ENCODE data around the gene VAMP5. TPM values are rescaled to one million over a fixed set of nuclear protein-coding genes. Genes with fewer than 3 reads are reported as not detected.

VAMP5 gene
- total and polyA plus RNA-seq, 2 of the 8 experiments (the other 6 are each of a cell fraction or from before 2014, with no cell fraction given), result 4.7 to 14.2 TPM

- Histone ChIP-seq H2AFZ (ENCODE audit: low read length) (no peak overlapping the region), H3K23ac (ENCODE audit: insufficient read length) (no peak overlapping the region), H2AK5ac (ENCODE audit: low read depth, low read length) (no peak overlapping the region), H3K56ac (replicated peaks; ENCODE audit: insufficient read length, low read depth, low read length) (no peak overlapping the region), H3K4ac (replicated peaks; ENCODE audit: insufficient read length, low read depth, low read length) (no peak overlapping the region), H3K36me3 (ENCODE audit: control insufficient read depth in 2 of 4, insufficient read depth in 4 of 4, low read length in 3 of 4) (peaks cover 6 to 19% (median 13%) of the 10 kb centered on the region in 4 experiments; a peak in 6 of 8 replicates), H3K23me2 (ENCODE audit: low read depth, low read length) (peaks cover 12% of the 10 kb centered on the region), H2BK120ac (replicated peaks; ENCODE audit: low read depth, low read length) (no peak overlapping the region), H3K79me1 (ENCODE audit: low read depth, low read length) (peaks cover 7% of the 10 kb centered on the region), H3K9me3 (ENCODE audit: insufficient read depth in 2 of 2, low read depth in 1 of 2, low read length in 1 of 2) (no peaks in the 10 kb centered on the region), H3K27me3 (replicated peaks in 1 of 4; ENCODE audit: control insufficient read depth in 3 of 4, extremely low read depth in 1 of 4, insufficient read depth in 3 of 4, low read length in 3 of 4) (no peaks in the 10 kb centered on the region), H2BK20ac (ENCODE audit: low read length) (no peak overlapping the region), H3K18ac (ENCODE audit: extremely low read depth, low read length) (no peak overlapping the region), H3K9ac (replicated peaks in 1 of 4; ENCODE audit: extremely low read depth in 1 of 4, low read depth in 3 of 4, low read length in 3 of 4) (no peak overlapping the region; a peak in 1 of 7 replicates), H3K79me2 (ENCODE audit: control insufficient read depth in 1 of 2, insufficient read depth in 2 of 2, low read length in 2 of 2) (peaks cover 0 to 7% of the 10 kb centered on the region in 2 experiments; a peak in 1 of 4 replicates), H3K4me3 (ENCODE audit: extremely low read depth in 1 of 4, insufficient read depth in 2 of 4, low read depth in 3 of 4, low read length in 4 of 4) (no peak overlapping the region), H2BK12ac (ENCODE audit: low read depth, low read length) (no peak overlapping the region), H3K27ac (ENCODE audit: low read depth, low read length) (no peak overlapping the region), H2BK15ac (ENCODE audit: low read length) (no peak overlapping the region), H4K91ac (replicated peaks; ENCODE audit: insufficient read length, low read length) (no peak overlapping the region), H4K20me1 (replicated peaks in 1 of 2; ENCODE audit: control insufficient read depth in 1 of 2, insufficient read depth in 2 of 2, low read length in 2 of 2) (peaks cover 0 to 12% of the 10 kb centered on the region in 2 experiments), H2BK5ac (ENCODE audit: low read depth, low read length) (no peak overlapping the region), H4K5ac (ENCODE audit: insufficient read length, low read depth, low read length) (no peak overlapping the region), H3K14ac (ENCODE audit: insufficient read length) (no peak overlapping the region), H3K4me1 (replicated peaks in 1 of 4; ENCODE audit: control insufficient read depth in 3 of 4, insufficient read depth in 4 of 4, low read length in 3 of 4) (peaks cover 0 to 5% (median 2%) of the 10 kb centered on the region in 4 experiments; a peak in 6 of 7 replicates), H4K8ac (ENCODE audit: extremely low read depth, insufficient read depth, low read length) (no peak overlapping the region; the same call in 1 of the 2 replicates), H3K4me2 (ENCODE audit: insufficient read depth in 1 of 2, low read depth in 2 of 2, low read length in 2 of 2) (peak overlapping the region in 1 of 2 experiments; percentile 89; a peak in 1 of 4 replicates)
- FAIRE-seq, result no peak
- CTCF ChIA-PET (ENCODE audit: partially characterized antibody), result interaction anchor here (0.6 to 1.9 kb wide), 8 partner anchors 9 to 329 kb away, joined by 3 to 6 read pairs (median 4); partner anchors contain the start of gene RNF181
- WGBS, 2 experiments (ENCODE audit: extremely low coverage in 1 of 2, insufficient coverage in 1 of 2, insufficient read length in 1 of 2, insufficient replicate concordance in 2 of 2, low coverage in 1 of 2, low lambda C conversion rate in 2 of 2, missing lambda C conversion rate in 1 of 2), result 82% methylated on average over 6 of the region's 6 CpGs; no CpG with 5 or more reads in 1 of the 2 experiments
- no peak for DNase-seq (ENCODE audit: low read depth in 1 of 2, low spot score in 2 of 2)
- POLR2A ChIA-PET (ENCODE audit: partially characterized antibody), result interaction anchor here (0.6 to 7.9 kb wide), 11 partner anchors 9 to 184 kb away, joined by 3 to 95 read pairs (median 8); partner anchors contain the start of genes C2orf68, MAT2A, RNF181 and USP39
- TF ChIP-seq CBX5 (IDR thresholded peaks at IDR 0.05; ENCODE audit: low read depth, low read length), result no peak
- TF ChIP-seq FOSL1 (IDR thresholded peaks at IDR 0.05; ENCODE audit: insufficient read depth, low read depth, low read length), result no peak
- TF ChIP-seq RFX5 (IDR thresholded peaks at IDR 0.05; ENCODE audit: borderline replicate concordance, low read depth, low read length), result no peak
- TF ChIP-seq HDAC2 (IDR thresholded peaks at IDR 0.05; ENCODE audit: borderline replicate concordance in 1 of 2, low read depth in 2 of 2, low read length in 2 of 2), result no peak
- TF ChIP-seq ASH2L (IDR thresholded peaks at IDR 0.05; ENCODE audit: low read length), result no peak
- 0 out of 3 replicates have a peak, but pooled peaks of 1 of the 2 experiments have one; percentile 24 for TF ChIP-seq POLR2A (IDR thresholded peaks at IDR 0.05; ENCODE audit: control extremely low read depth in 1 of 2, low read depth in 2 of 2, low read length in 2 of 2)
- no peak for TF ChIP-seq SIX5 (IDR thresholded peaks at IDR 0.05; ENCODE audit: low read depth, low read length)
- 0 out of 2 replicates have a peak, but pooled peaks have one; percentile 22 for TF ChIP-seq POLR2AphosphoS5 (IDR thresholded peaks at IDR 0.05; ENCODE audit: low read depth, low read length)
These were observed 20.5 kb downstream of the VAMP5 start for GRCh38 chr2:85604568-85605339.

Measured in H1 (cell line).